GM12878 (cell line): ENCODE data around the gene RAPGEF1. TPM values are rescaled to one million over a fixed set of nuclear protein-coding genes. Genes with fewer than 3 reads are reported as not detected.

ENCODE experiments used
- BMI1 ChIP-seq: fragments of 450-650 bp; IDR thresholded peaks from 2 replicates; pipeline ENCODE4 v1.6.1; 2016; ENCODE audit warnings: mild to moderate bottlenecking, moderate library complexity, borderline replicate concordance
- CBX3 ChIP-seq: fragments of 200-600 bp; sonication (generic); IDR thresholded peaks from 2 replicates; pipeline ENCODE4 v1.6.1; 2016; ENCODE audit warnings: low read depth, borderline replicate concordance
- E2F8 ChIP-seq: fragments of 450-650 bp; IDR thresholded peaks from 2 replicates; pipeline ENCODE4 v1.6.1; 2018; ENCODE audit warnings: mild to moderate bottlenecking, low read depth, moderate library complexity; ENCODE audit not compliant: partially characterized antibody
- E4F1 ChIP-seq: fragments of 450-650 bp; IDR thresholded peaks from 2 replicates; pipeline ENCODE4 v1.6.1; 2018; ENCODE audit warnings: borderline replicate concordance, mild to moderate bottlenecking; ENCODE audit not compliant: partially characterized antibody
- GABPA ChIP-seq: IDR thresholded peaks from 2 replicates; pipeline ENCODE4 v1.6.1; 2014; ENCODE audit warnings: antibody characterized with exemption, low read depth, mild to moderate bottlenecking, inconsistent platforms
- MEF2A ChIP-seq: IDR thresholded peaks from 2 replicates; pipeline ENCODE4 v1.6.1; 2011; ENCODE audit warnings: low read depth, mild to moderate bottlenecking, low read length, moderate library complexity; ENCODE audit not compliant: insufficient read depth
- MEF2B ChIP-seq: fragments of 450-650 bp; IDR thresholded peaks from 2 replicates; pipeline ENCODE4 v1.6.1; 2018; ENCODE audit warnings: mild to moderate bottlenecking, moderate library complexity; ENCODE audit not compliant: partially characterized antibody, poor library complexity, severe bottlenecking
- NFXL1 ChIP-seq: fragments of 450-650 bp; IDR thresholded peaks from 2 replicates; pipeline ENCODE4 v1.6.1; 2017; ENCODE audit warnings: antibody characterized with exemption, mild to moderate bottlenecking, borderline replicate concordance
- NKRF ChIP-seq: fragments of 450-650 bp; conservative IDR thresholded peaks from 2 replicates; pipeline ENCODE4 v1.6.1; 2017; ENCODE audit warnings: mild to moderate bottlenecking, moderate library complexity
- PRDM15 ChIP-seq: fragments of 450-650 bp; formaldehyde crosslinking; IDR thresholded peaks from 2 replicates; pipeline ENCODE4 v1.4.0; 2020; ENCODE audit warnings: mild to moderate bottlenecking, moderate library complexity
- STAT3 ChIP-seq: IDR thresholded peaks from 2 replicates; pipeline ENCODE4 v1.6.1; 2011; ENCODE audit warnings: low read depth, low read length, improper control_type of control experiment
- ZNF622 ChIP-seq: fragments of 450-650 bp; IDR thresholded peaks from 2 replicates; pipeline ENCODE4 v1.6.1; 2017; ENCODE audit warnings: mild to moderate bottlenecking, inconsistent platforms
- polyA plus RNA-seq, 11 experiments: library from polyadenylated mRNA; depleted of rRNA in 4 of 11; unstranded in 6 of 11; stranded (reverse) in 5 of 11; fragments of >200 nt; fragmentation: Nextera tagmentation in 4 of 11; fragmentation: Illumina TruSeq in 1 of 11; extraction: Ambion mirVana in 4 of 11; extraction: Trizol in 1 of 11; gene quantifications; 1 replicate in 1 of 11; 2 replicates in 10 of 11; pipeline versions ENCODE4 v1.2.1 to v1.2.3, GENCODE V29; 2011 to 2016; ENCODE audit warnings: inconsistent platforms in 2 of 11, missing spikeins in 2 of 11, low read depth in 1 of 11
- total RNA-seq, 4 experiments: library from RNA; depleted of rRNA in 3 of 4; stranded (reverse); fragments of >200 nt in 3 of 4; fragmentation: Illumina TruSeq in 1 of 4; extraction: Trizol in 1 of 4; gene quantifications; 2 replicates each; pipeline versions ENCODE4 v1.2.1 to v1.2.3, GENCODE V29; 2013 to 2021
- TF ChIP-seq, protein P1 (sequence below): fragments of 450-650 bp; IDR thresholded peaks from 2 replicates; pipeline ENCODE4 v1.6.1; 2017; ENCODE audit warnings: mild to moderate bottlenecking
- TF ChIP-seq, protein P2 (sequence below): IDR thresholded peaks from 2 replicates; pipeline ENCODE4 v1.6.1; 2012; ENCODE audit warnings: low read length, inconsistent platforms

Gene RAPGEF1
- total and polyA plus RNA-seq, 10 of the 15 experiments (the other 5 are each of a cell fraction or from before 2014, with no cell fraction given), result 0.42 to 113 (median 45.9) TPM

GRCh38 chr9:131739959-131740648, at the start of gene RAPGEF1 (continued):
- TF ChIP-seq MEF2A (0 out of 2 replicates have a peak, but pooled peaks have one; percentile 39), CBX3 (no peak), NFXL1 (no peak), STAT3 (no peak), GABPA (no peak), NKRF (no peak), BMI1 (no peak), E4F1 (no peak), MEF2B (no peak), E2F8 (no peak), ZNF622 (no peak), PRDM15 (CRISPR knock-in tag) (no peak)
- TF ChIP-seq, protein P1, sequence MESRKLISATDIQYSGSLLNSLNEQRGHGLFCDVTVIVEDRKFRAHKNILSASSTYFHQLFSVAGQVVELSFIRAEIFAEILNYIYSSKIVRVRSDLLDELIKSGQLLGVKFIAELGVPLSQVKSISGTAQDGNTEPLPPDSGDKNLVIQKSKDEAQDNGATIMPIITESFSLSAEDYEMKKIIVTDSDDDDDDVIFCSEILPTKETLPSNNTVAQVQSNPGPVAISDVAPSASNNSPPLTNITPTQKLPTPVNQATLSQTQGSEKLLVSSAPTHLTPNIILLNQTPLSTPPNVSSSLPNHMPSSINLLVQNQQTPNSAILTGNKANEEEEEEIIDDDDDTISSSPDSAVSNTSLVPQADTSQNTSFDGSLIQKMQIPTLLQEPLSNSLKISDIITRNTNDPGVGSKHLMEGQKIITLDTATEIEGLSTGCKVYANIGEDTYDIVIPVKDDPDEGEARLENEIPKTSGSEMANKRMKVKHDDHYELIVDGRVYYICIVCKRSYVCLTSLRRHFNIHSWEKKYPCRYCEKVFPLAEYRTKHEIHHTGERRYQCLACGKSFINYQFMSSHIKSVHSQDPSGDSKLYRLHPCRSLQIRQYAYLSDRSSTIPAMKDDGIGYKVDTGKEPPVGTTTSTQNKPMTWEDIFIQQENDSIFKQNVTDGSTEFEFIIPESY, result no peak
- TF ChIP-seq, protein P2, sequence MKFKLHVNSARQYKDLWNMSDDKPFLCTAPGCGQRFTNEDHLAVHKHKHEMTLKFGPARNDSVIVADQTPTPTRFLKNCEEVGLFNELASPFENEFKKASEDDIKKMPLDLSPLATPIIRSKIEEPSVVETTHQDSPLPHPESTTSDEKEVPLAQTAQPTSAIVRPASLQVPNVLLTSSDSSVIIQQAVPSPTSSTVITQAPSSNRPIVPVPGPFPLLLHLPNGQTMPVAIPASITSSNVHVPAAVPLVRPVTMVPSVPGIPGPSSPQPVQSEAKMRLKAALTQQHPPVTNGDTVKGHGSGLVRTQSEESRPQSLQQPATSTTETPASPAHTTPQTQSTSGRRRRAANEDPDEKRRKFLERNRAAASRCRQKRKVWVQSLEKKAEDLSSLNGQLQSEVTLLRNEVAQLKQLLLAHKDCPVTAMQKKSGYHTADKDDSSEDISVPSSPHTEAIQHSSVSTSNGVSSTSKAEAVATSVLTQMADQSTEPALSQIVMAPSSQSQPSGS, result no peak
